Mammary epithelial cell (primary cell): ENCODE measurements around the gene DNAJC25.

ENCODE experiments used
- CTCF ChIP-seq, 2 donors: IDR thresholded peaks in 1 of 2; conservative IDR thresholded peaks in 1 of 2; 2 replicates each; pipeline ENCODE4 v1.5.1; 2011 to 2012; ENCODE audit warnings: inconsistent platforms in 2 of 2, low read length in 2 of 2, mild to moderate bottlenecking in 2 of 2, control low read depth in 1 of 2, low read depth in 1 of 2; ENCODE audit not compliant: insufficient read depth in 1 of 2; ENCODE audit errors: extremely low read depth in 1 of 2
- EZH2 ChIP-seq: IDR thresholded peaks from 2 replicates; pipeline ENCODE4 v1.6.1; 2012; ENCODE audit warnings: low read length, inconsistent platforms, borderline replicate concordance

DNA sequence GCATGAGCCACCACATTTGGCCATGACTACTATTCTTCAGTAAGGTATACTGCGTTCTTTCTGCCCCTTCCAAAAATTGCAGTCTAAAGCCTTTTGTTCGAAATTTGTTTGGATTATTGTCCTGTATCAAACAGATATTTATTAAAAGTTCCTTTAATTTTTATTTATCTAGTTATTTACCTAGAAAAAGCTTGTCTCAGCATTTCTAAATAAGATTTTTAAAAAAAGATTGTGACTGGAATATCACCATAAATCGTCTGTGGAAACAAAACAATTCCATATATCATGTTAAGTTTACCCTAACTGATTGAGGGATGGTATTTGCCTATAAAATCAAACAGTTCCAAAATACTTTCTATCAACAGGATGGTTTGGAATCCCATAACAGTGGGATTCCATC lies 45.0 kb downstream of the DNAJC25 start:
- TF ChIP-seq CTCF (conservative IDR thresholded peaks at IDR 0.05 in 1 of 2, IDR thresholded peaks at IDR 0.05 in 1 of 2; ENCODE audit: extremely low read depth in 1 of 2, insufficient read depth in 1 of 2, low read depth in 1 of 2, low read length in 2 of 2): no peak
- no peak for TF ChIP-seq EZH2
